K562 (cell line): Measurements from ENCODE around the gene WNT11. TPM values are rescaled to one million over a fixed set of nuclear protein-coding genes. Genes with fewer than 3 reads are reported as not detected.

Source experiments
- CREB1 ChIP-seq, 2 experiments: sonication (generic) in 1 of 2; formaldehyde crosslinking in 1 of 2; IDR thresholded peaks; 2 replicates each; pipeline versions ENCODE4 v1.6.1 to v1.8.0; 2012 to 2022; ENCODE audit warnings: inconsistent platforms in 1 of 2, mild to moderate bottlenecking in 1 of 2, missing genetic modification reagents in 1 of 2, moderate library complexity in 1 of 2
- FOXM1 ChIP-seq, 2 experiments: fragments of 450-650 bp in 1 of 2; sonication (generic) in 1 of 2; formaldehyde crosslinking in 1 of 2; IDR thresholded peaks; 2 replicates each; pipeline versions ENCODE4 v1.6.1 to v1.9.0; 2017 to 2022; ENCODE audit warnings: low read depth in 2 of 2, mild to moderate bottlenecking in 2 of 2, missing genetic modification reagents in 1 of 2, moderate library complexity in 1 of 2
- GTF2A2 ChIP-seq: IDR thresholded peaks from 2 replicates; pipeline ENCODE4 v1.6.1; 2016; ENCODE audit warnings: mild to moderate bottlenecking, missing genetic modification characterization, missing compliant biosample characterization
- HDAC8 ChIP-seq: fragments of 450-650 bp; IDR thresholded peaks from 2 replicates; pipeline ENCODE4 v1.6.1; 2016; ENCODE audit warnings: mild to moderate bottlenecking, missing genetic modification characterization, moderate library complexity, missing compliant biosample characterization
- HDGF ChIP-seq: fragments of 450-650 bp; IDR thresholded peaks from 2 replicates; pipeline ENCODE4 v1.6.1; 2016
- KDM1A ChIP-seq, 2 experiments: fragments of 450-650 bp; IDR thresholded peaks; 2 replicates each; pipeline ENCODE4 v1.6.1; 2016; ENCODE audit warnings: mild to moderate bottlenecking in 2 of 2
- MNT ChIP-seq, 2 experiments: fragments of 450-650 bp; conservative IDR thresholded peaks; 2 replicates each; pipeline ENCODE4 v1.6.1; 2017; ENCODE audit warnings: mild to moderate bottlenecking in 2 of 2, moderate library complexity in 2 of 2
- NR3C1 ChIP-seq: sonication (generic); formaldehyde crosslinking; IDR thresholded peaks from 2 replicates; pipeline ENCODE4 v1.8.1; 2022; ENCODE audit warnings: missing genetic modification reagents
- PHF8 ChIP-seq: fragments of 200-600 bp; sonication (generic); IDR thresholded peaks from 2 replicates; pipeline ENCODE4 v1.6.1; 2012; ENCODE audit warnings: mixed run types, mild to moderate bottlenecking, inconsistent platforms, low read length, moderate library complexity, borderline replicate concordance
- POLR3A ChIP-seq: IDR thresholded peaks from 2 replicates; pipeline ENCODE4 v1.6.1; 2011; ENCODE audit warnings: borderline replicate concordance, mild to moderate bottlenecking, moderate library complexity; ENCODE audit not compliant: insufficient read length, insufficient read depth; ENCODE audit errors: extremely low read depth
- RBBP5 ChIP-seq: fragments of 200-600 bp; sonication (generic); IDR thresholded peaks from 2 replicates; pipeline ENCODE4 v1.6.1; 2012; ENCODE audit warnings: borderline replicate concordance, mild to moderate bottlenecking, low read length, control low read depth, inconsistent platforms; ENCODE audit not compliant: insufficient read depth, poor library complexity, severe bottlenecking
- RBFOX2 ChIP-seq: fragments of 200-400 bp; formaldehyde crosslinking; IDR thresholded peaks from 2 replicates; pipeline ENCODE4 v1.6.1; 2017; ENCODE audit warnings: low read depth, mild to moderate bottlenecking, low read length, moderate library complexity
- RBM34 ChIP-seq: fragments of 200-400 bp; formaldehyde crosslinking; IDR thresholded peaks from 2 replicates; pipeline ENCODE4 v1.6.1; 2018; ENCODE audit warnings: low read length, borderline replicate concordance; ENCODE audit not compliant: insufficient read depth
- RNF219 ChIP-seq: fragments of 250-450 bp; sonication (Bioruptor Pico); IDR thresholded peaks from 2 replicates; pipeline ENCODE4 v1.5.0; 2022; ENCODE audit warnings: mild to moderate bottlenecking
- TBL1XR1 ChIP-seq, 2 experiments: IDR thresholded peaks; 2 replicates each; pipeline ENCODE4 v1.6.1; 2012; ENCODE audit warnings: improper control_type of control experiment in 2 of 2, low read length in 2 of 2, mild to moderate bottlenecking in 1 of 2
- TCF3 ChIP-seq: sonication (generic); formaldehyde crosslinking; IDR thresholded peaks from 2 replicates; pipeline ENCODE4 v1.4.0; 2020; ENCODE audit warnings: mild to moderate bottlenecking, missing genetic modification reagents
- TRIM28 ChIP-seq: fragments of 450-650 bp; IDR thresholded peaks from 2 replicates; pipeline ENCODE4 v1.6.1; 2017
- VEZF1 ChIP-seq: fragments of 200-800 bp; sonication (Bioruptor generic); IDR thresholded peaks from 2 replicates; pipeline ENCODE4 v1.6.1; 2017; ENCODE audit warnings: missing genetic modification characterization, missing compliant biosample characterization
- XRCC5 ChIP-seq: fragments of 200-400 bp; formaldehyde crosslinking; IDR thresholded peaks from 2 replicates; pipeline ENCODE4 v1.6.1; 2017; ENCODE audit warnings: low read depth, mild to moderate bottlenecking, low read length
- ZBTB1 ChIP-seq: sonication (generic); formaldehyde crosslinking; IDR thresholded peaks from 2 replicates; pipeline ENCODE4 v1.8.1; 2023; ENCODE audit warnings: missing genetic modification reagents, low read depth, mild to moderate bottlenecking, borderline replicate concordance
- ZNF224 ChIP-seq: sonication (generic); formaldehyde crosslinking; IDR thresholded peaks from 2 replicates; pipeline ENCODE4 v1.8.0; 2022; ENCODE audit warnings: mild to moderate bottlenecking, missing genetic modification reagents
- ZNF263 ChIP-seq: sonication (generic); formaldehyde crosslinking; IDR thresholded peaks from 2 replicates; pipeline ENCODE4 v1.8.0; 2022; ENCODE audit warnings: mild to moderate bottlenecking, missing genetic modification reagents, borderline replicate concordance
- polyA plus RNA-seq, 8 experiments: library from polyadenylated mRNA; depleted of rRNA in 4 of 8; stranded (reverse) in 5 of 8; unstranded in 3 of 8; fragments of >200 nt; fragmentation: Nextera tagmentation in 2 of 8; fragmentation: Illumina TruSeq in 1 of 8; extraction: Ambion mirVana in 2 of 8; extraction: Trizol in 1 of 8; gene quantifications; 2 replicates each; pipeline versions ENCODE4 v1.2.1 to v1.2.3, GENCODE V29; 2011 to 2014; ENCODE audit warnings: inconsistent platforms in 1 of 8, missing spikeins in 1 of 8
- total RNA-seq, 7 experiments: library from RNA; depleted of rRNA in 6 of 7; stranded (reverse); fragments of >200 nt in 6 of 7; fragmentation: Illumina TruSeq in 2 of 7; extraction: Trizol in 2 of 7; gene quantifications; 2 replicates each; pipeline versions ENCODE4 v1.2.1 to v1.2.3, GENCODE V29; 2011 to 2021; ENCODE audit warnings: low replicate concordance in 1 of 7

Gene WNT11
- total and polyA plus RNA-seq, 9 of the 15 experiments (the other 6 are each of a cell fraction or from before 2014, with no cell fraction given) = 0.03 to 0.20 (median 0.09) TPM; not detected in 4

- TF ChIP-seq RBBP5 (peak; percentile 95), TCF3 (CRISPR knock-in tag) (no peak), ZNF224 (CRISPR knock-in tag) (no peak), TBL1XR1 (IDR thresholded peaks at IDR 0.05; ENCODE audit: low read length in 2 of 2) (no peak), RBFOX2 (peak; percentile 77), VEZF1 (peak; percentile 79), HDAC8 (tag) (no peak), RBM34 (no peak), CREB1 (IDR thresholded peaks at IDR 0.05) (no peak), CREB1 (CRISPR knock-in tag; IDR thresholded peaks at IDR 0.05) (no peak), ZNF263 (CRISPR knock-in tag) (no peak), ZBTB1 (CRISPR knock-in tag) (no peak), POLR3A (no peak), PHF8 (peak; percentile 73; the same call in 1 of the 2 replicates), KDM1A (IDR thresholded peaks at IDR 0.05) (peak; percentile 70 to 84), MNT (conservative IDR thresholded peaks at IDR 0.05) (peak; percentile 69 to 84; a peak in 2 of 4 replicates), RNF219 (CRISPR knock-in tag) (no peak), XRCC5 (no peak), FOXM1 (IDR thresholded peaks at IDR 0.05; ENCODE audit: low read depth) (no peak), FOXM1 (CRISPR knock-in tag; IDR thresholded peaks at IDR 0.05; ENCODE audit: low read depth) (no peak), HDGF (no peak), TRIM28 (peak; percentile 24; the same call in 1 of the 2 replicates), GTF2A2 (no peak), NR3C1 (CRISPR knock-in tag) (0 out of 2 replicates have a peak, but pooled peaks have one; percentile 54)
Measured at GRCh38 chr11:76236092-76236999, 30.0 kb upstream of the WNT11 start (continued).
